Breast epithelium (tissue), 3 donors: ENCODE measurements around the gene DLG4. TPM values are rescaled to one million over a fixed set of nuclear protein-coding genes. Genes with fewer than 3 reads are reported as not detected.

ENCODE experiments used
- total RNA-seq, 3 donors: library from RNA; depleted of rRNA; stranded (reverse); fragments of >200 nt; gene quantifications; one replicate each; pipeline ENCODE4 v1.1.0, GENCODE V29; 2016

Gene DLG4
- total RNA-seq, 3 donors from 2014 or later, result 7.2 to 18.4 (median 11.1) TPM

Other genes with a start within 250 kb of the DLG4 start
- not detected for gene ALOX12, start 223.8 kb downstream of the DLG4 start, total RNA-seq
- 100 to 1,000 TPM in 1 of 3 donors, 10 to 100 TPM in 2; 18.7 to 154 (median 93.4) TPM for gene RNASEK, start 207.2 kb downstream of the DLG4 start, total RNA-seq
- gene BCL6B, start 196.8 kb downstream of the DLG4 start, total RNA-seq, result 1 to 10 TPM; 1.4 to 5.9 (median 4.1) TPM
- gene SLC16A13, start 183.8 kb downstream of the DLG4 start, total RNA-seq, result 1 to 10 TPM in 2 of 3 donors, under 1 TPM in 1; 0.32 to 3.5 (median 2.6) TPM
- gene SLC16A11, start 175.7 kb downstream of the DLG4 start, total RNA-seq, result 1 to 10 TPM in 2 of 3 donors, not detected in 1; 1.5 to 3.6 TPM
- 10 to 100 TPM in 1 of 3 donors, 1 to 10 TPM in 2; 2.8 to 15.8 (median 2.9) TPM for gene CLEC10A, start 139.6 kb downstream of the DLG4 start, total RNA-seq
- gene ASGR2, start 105.0 kb downstream of the DLG4 start, total RNA-seq, result under 1 TPM; 0.33 to 0.96 (median 0.88) TPM
- 1 to 10 TPM; 1.0 to 1.4 (median 1.3) TPM for gene ASGR1, start 40.5 kb downstream of the DLG4 start, total RNA-seq
- gene ACADVL, start 102 bp upstream of the DLG4 start, total RNA-seq, result 1,000 to 10,000 TPM in 1 of 3 donors, 100 to 1,000 TPM in 2; 421 to 1,002 (median 829) TPM
- 10 to 100 TPM; 32.0 to 58.2 (median 47.9) TPM for gene DVL2, start 14.7 kb upstream of the DLG4 start, total RNA-seq
- 10 to 100 TPM; 22.1 to 40.4 (median 37.7) TPM for gene PHF23, start 19.6 kb upstream of the DLG4 start, total RNA-seq
- 100 to 1,000 TPM; 620 to 765 (median 631) TPM for gene GABARAP, start 22.6 kb upstream of the DLG4 start, total RNA-seq
- gene CTDNEP1, start 31.9 kb upstream of the DLG4 start, total RNA-seq, result 10 to 100 TPM; 35.7 to 67.5 (median 60.5) TPM
- gene ELP5, start 32.4 kb upstream of the DLG4 start, total RNA-seq, result 10 to 100 TPM; 26.9 to 36.7 (median 30.6) TPM
- 10 to 100 TPM in 2 of 3 donors, 1 to 10 TPM in 1; 5.4 to 95.9 (median 60.0) TPM for gene CLDN7, start 42.6 kb upstream of the DLG4 start, total RNA-seq
- gene SLC2A4, start 61.9 kb upstream of the DLG4 start, total RNA-seq, result 10 to 100 TPM in 1 of 3 donors, 1 to 10 TPM in 2; 2.6 to 32.5 (median 3.5) TPM
- 1 to 10 TPM; 2.6 to 3.0 (median 2.9) TPM for gene YBX2, start 74.8 kb upstream of the DLG4 start, total RNA-seq
- gene EIF5A, start 87.8 kb upstream of the DLG4 start, total RNA-seq, result 100 to 1,000 TPM; 151 to 172 (median 163) TPM
- 100 to 1,000 TPM in 1 of 3 donors, 10 to 100 TPM in 2; 77.3 to 109 (median 84.2) TPM for gene GPS2, start 95.5 kb upstream of the DLG4 start, total RNA-seq
- gene NEURL4, start 109.5 kb upstream of the DLG4 start, total RNA-seq, result 10 to 100 TPM; 15.0 to 22.9 (median 17.4) TPM
- 1 to 10 TPM; 3.4 to 6.6 (median 5.2) TPM for gene ACAP1, start 116.7 kb upstream of the DLG4 start, total RNA-seq
- 10 to 100 TPM in 2 of 3 donors, 1 to 10 TPM in 1; 9.1 to 11.5 (median 11.0) TPM for gene KCTD11, start 132.3 kb upstream of the DLG4 start, total RNA-seq
- gene TMEM95, start 135.3 kb upstream of the DLG4 start, total RNA-seq, result not detected
- gene TNK1, start 161.3 kb upstream of the DLG4 start, total RNA-seq, result 10 to 100 TPM in 2 of 3 donors, 1 to 10 TPM in 1; 1.1 to 22.1 (median 14.4) TPM
- gene PLSCR3, start 174.7 kb upstream of the DLG4 start, total RNA-seq, result 10 to 100 TPM; 16.0 to 24.3 (median 19.0) TPM
- 100 to 1,000 TPM in 1 of 3 donors, 10 to 100 TPM in 2; 77.6 to 113 (median 92.3) TPM for gene TMEM256, start 184.3 kb upstream of the DLG4 start, total RNA-seq
- gene NLGN2, start 188.0 kb upstream of the DLG4 start, total RNA-seq, result 10 to 100 TPM in 1 of 3 donors, 1 to 10 TPM in 2; 6.7 to 13.1 (median 8.3) TPM
- not detected for gene SPEM1, start 200.5 kb upstream of the DLG4 start, total RNA-seq
- gene SPEM2, start 205.8 kb upstream of the DLG4 start, total RNA-seq, result not detected
- gene SPEM3, start 209.0 kb upstream of the DLG4 start, total RNA-seq, result not detected
- 10 to 100 TPM in 1 of 3 donors, 1 to 10 TPM in 2; 3.5 to 18.1 (median 9.5) TPM for gene TMEM102, start 215.6 kb upstream of the DLG4 start, total RNA-seq
- 1 to 10 TPM; 2.1 to 2.9 (median 2.9) TPM for gene FGF11, start 219.7 kb upstream of the DLG4 start, total RNA-seq
- gene CHRNB1, start 225.2 kb upstream of the DLG4 start, total RNA-seq, result 10 to 100 TPM in 2 of 3 donors, 1 to 10 TPM in 1; 8.5 to 11.8 (median 11.7) TPM